ENCODE data around the gene HSPG2. TPM values are rescaled to one million over a fixed set of nuclear protein-coding genes. Genes with fewer than 3 reads are reported as not detected.

Gene HSPG2
- total RNA-seq, 2 donors from 2014 or later, result 684 to 846 TPM

- peaks cover 36 to 68% of the 10 kb centered on the region in 2 donors for H3K4me1 ChIP-seq (ENCODE audit: control insufficient read depth in 1 of 2, low read depth in 2 of 2)
- no peaks in the 10 kb centered on the region for H3K9me3 ChIP-seq
- no peaks in the 10 kb centered on the region for H3K36me3 ChIP-seq
- TF ChIP-seq, protein P1, sequence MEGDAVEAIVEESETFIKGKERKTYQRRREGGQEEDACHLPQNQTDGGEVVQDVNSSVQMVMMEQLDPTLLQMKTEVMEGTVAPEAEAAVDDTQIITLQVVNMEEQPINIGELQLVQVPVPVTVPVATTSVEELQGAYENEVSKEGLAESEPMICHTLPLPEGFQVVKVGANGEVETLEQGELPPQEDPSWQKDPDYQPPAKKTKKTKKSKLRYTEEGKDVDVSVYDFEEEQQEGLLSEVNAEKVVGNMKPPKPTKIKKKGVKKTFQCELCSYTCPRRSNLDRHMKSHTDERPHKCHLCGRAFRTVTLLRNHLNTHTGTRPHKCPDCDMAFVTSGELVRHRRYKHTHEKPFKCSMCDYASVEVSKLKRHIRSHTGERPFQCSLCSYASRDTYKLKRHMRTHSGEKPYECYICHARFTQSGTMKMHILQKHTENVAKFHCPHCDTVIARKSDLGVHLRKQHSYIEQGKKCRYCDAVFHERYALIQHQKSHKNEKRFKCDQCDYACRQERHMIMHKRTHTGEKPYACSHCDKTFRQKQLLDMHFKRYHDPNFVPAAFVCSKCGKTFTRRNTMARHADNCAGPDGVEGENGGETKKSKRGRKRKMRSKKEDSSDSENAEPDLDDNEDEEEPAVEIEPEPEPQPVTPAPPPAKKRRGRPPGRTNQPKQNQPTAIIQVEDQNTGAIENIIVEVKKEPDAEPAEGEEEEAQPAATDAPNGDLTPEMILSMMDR (IDR thresholded peaks at IDR 0.05), result no peak
- peak overlapping the region; percentile 55 for H3K4me3 ChIP-seq
- ATAC-seq (ENCODE audit: insufficient number of reproducible peaks, low FRiP score, low read depth) (no peak), DNase-seq (ENCODE audit: low spot score) (no peak)
- H3K27ac ChIP-seq, result peak overlapping the region; percentile 76 to 89
- H3K27me3 ChIP-seq (replicated peaks; ENCODE audit: insufficient read depth), result no peaks in the 10 kb centered on the region
Observed at GRCh38 chr1:21942464-21942863, 5.4 kb upstream of the HSPG2 start.

DNA sequence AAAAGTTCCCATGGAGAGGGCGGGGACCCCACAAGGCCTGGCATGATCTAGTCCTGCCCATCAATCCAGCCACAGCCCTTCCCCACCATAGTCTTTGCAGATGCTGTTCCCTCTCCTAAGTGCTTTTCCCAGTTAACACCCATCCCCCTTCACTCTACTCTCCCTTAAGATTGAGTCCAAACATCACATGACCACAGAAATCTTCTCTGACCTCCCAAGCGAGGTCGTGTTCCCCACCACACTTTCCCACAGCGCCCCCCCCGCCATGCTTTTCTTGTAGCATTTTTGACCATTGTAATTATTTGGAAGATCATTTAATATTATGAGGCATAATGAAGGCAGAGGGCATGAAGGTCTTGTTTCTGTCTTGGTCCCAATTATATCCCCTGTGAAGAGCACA lies 4.3 kb upstream of the HSPG2 start:
- TF ChIP-seq, protein P1 (IDR thresholded peaks at IDR 0.05), result no peak
- no peaks in the 10 kb centered on the region for H3K27me3 ChIP-seq (replicated peaks; ENCODE audit: insufficient read depth)
- H3K9me3 ChIP-seq, result no peaks in the 10 kb centered on the region
- no peak for ATAC-seq (ENCODE audit: insufficient number of reproducible peaks, low FRiP score, low read depth)
- no peak overlapping the region for H3K4me3 ChIP-seq
- H3K36me3 ChIP-seq, result no peaks in the 10 kb centered on the region
- DNase-seq (ENCODE audit: low spot score), result no peak
- H3K4me1 ChIP-seq (ENCODE audit: control insufficient read depth in 1 of 2, low read depth in 2 of 2), result peaks cover 36 to 68% of the 10 kb centered on the region in 2 donors
- H3K27ac ChIP-seq, result peak overlapping the region; percentile 76 to 89

DNA sequence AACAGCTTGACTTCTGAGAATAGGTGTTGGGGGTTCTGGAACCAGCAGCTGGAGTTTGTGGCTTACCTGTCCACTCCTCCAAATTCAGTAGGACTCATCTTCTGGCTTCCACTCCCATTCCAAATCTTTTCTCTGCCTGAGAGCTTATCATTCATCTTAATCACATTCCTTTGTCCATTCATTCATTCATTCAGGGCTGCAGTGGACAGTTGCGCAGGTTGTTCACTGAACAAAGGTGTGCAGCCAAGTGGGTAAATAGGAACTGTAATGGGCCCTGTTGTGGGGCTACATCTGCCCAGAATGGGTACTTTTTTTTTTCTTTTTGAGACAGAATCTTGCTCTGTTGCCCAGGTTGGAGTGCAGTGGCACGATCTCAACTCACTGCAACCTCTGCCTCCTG lies 3.4 kb upstream of the HSPG2 start:
- TF ChIP-seq, protein P1 (IDR thresholded peaks at IDR 0.05), result no peak
- Histone ChIP-seq H3K9me3 (no peaks in the 10 kb centered on the region), H3K4me1 (ENCODE audit: control insufficient read depth in 1 of 2, low read depth in 2 of 2) (peaks cover 36 to 71% of the 10 kb centered on the region in 2 donors), H3K4me3 (no peak overlapping the region), H3K27ac (peak overlapping the region; percentile 76 to 89), H3K36me3 (no peaks in the 10 kb centered on the region), H3K27me3 (replicated peaks; ENCODE audit: insufficient read depth) (no peaks in the 10 kb centered on the region)
- DNase-seq (ENCODE audit: low spot score) (no peak), ATAC-seq (ENCODE audit: insufficient number of reproducible peaks, low FRiP score, low read depth) (no peak)

DNA sequence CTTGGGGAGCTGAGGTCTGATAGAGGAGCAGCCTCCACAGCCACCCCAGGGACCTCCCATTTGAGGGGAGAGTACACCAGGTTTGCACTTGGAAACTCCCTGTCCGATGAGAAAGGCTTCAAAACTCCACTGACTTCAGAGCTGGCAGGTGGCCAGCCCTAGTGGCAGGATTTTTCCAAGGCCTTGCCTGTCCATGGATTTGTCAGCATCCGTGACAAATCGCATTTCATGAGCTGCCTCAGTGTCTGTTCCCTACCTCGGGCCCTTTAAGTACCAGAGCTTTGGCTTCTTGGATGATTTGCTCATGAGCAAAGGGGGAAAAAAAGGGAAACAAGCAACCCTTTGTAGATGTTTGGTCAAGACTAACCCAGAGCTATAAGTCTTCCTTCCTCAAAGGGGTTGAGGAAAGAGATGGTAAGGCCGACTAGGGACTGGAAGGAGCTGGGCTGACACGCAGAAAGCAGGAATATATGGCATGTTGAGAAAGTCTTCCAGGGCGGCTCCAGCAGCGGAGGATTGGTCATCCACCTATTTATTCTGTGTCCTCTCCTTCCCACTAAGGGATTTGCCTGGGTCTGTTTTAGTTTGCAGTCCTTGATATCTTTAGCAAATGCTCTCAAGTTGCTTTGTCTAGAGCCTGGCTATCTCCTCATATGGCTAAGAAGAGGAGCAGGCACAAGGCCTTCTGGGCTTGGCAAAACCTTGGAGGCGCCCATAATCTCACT lies 2.7 kb upstream of the HSPG2 start:
- ATAC-seq (ENCODE audit: insufficient number of reproducible peaks, low FRiP score, low read depth) (peak; percentile 41), DNase-seq (ENCODE audit: low spot score) (peak; percentile 76)
- Histone ChIP-seq H3K27me3 (replicated peaks; ENCODE audit: insufficient read depth) (no peaks in the 10 kb centered on the region), H3K4me1 (ENCODE audit: control insufficient read depth in 1 of 2, low read depth in 2 of 2) (peaks cover 36 to 78% of the 10 kb centered on the region in 2 donors), H3K4me3 (no peak overlapping the region), H3K9me3 (no peaks in the 10 kb centered on the region), H3K36me3 (no peaks in the 10 kb centered on the region), H3K27ac (peak overlapping the region; percentile 76 to 89)
- TF ChIP-seq, protein P1 (IDR thresholded peaks at IDR 0.05), result peak; percentile 76

- Histone ChIP-seq H3K27ac (peak overlapping the region; percentile 76 to 89), H3K9me3 (no peaks in the 10 kb centered on the region), H3K4me3 (no peak overlapping the region), H3K4me1 (ENCODE audit: control insufficient read depth in 1 of 2, low read depth in 2 of 2) (peaks cover 31 to 79% of the 10 kb centered on the region in 2 donors), H3K36me3 (no peaks in the 10 kb centered on the region), H3K27me3 (replicated peaks; ENCODE audit: insufficient read depth) (no peaks in the 10 kb centered on the region)
- TF ChIP-seq, protein P1 (IDR thresholded peaks at IDR 0.05), result no peak
- no peak for ATAC-seq (ENCODE audit: insufficient number of reproducible peaks, low FRiP score, low read depth)
- no peak for DNase-seq (ENCODE audit: low spot score)
Observed at GRCh38 chr1:21938732-21939538, 1.8 kb upstream of the HSPG2 start.

Measured in thoracic aorta (tissue), 2 donors.